Neural progenitor cell (in vitro differentiated cells): ENCODE measurements around the gene HMOX2.

ENCODE experiments used
- EZH2phosphoT487 ChIP-seq: fragments of 200-600 bp; sonication (generic); IDR thresholded peaks from 2 replicates; pipeline ENCODE4 v1.6.1; 2017; ENCODE audit warnings: antibody characterized with exemption
- TF ChIP-seq, protein P1 (sequence below): fragments of 200-600 bp; sonication (generic); IDR thresholded peaks from 2 replicates; pipeline ENCODE4 v1.5.1; 2017; ENCODE audit warnings: antibody characterized with exemption, mild to moderate bottlenecking

DNA sequence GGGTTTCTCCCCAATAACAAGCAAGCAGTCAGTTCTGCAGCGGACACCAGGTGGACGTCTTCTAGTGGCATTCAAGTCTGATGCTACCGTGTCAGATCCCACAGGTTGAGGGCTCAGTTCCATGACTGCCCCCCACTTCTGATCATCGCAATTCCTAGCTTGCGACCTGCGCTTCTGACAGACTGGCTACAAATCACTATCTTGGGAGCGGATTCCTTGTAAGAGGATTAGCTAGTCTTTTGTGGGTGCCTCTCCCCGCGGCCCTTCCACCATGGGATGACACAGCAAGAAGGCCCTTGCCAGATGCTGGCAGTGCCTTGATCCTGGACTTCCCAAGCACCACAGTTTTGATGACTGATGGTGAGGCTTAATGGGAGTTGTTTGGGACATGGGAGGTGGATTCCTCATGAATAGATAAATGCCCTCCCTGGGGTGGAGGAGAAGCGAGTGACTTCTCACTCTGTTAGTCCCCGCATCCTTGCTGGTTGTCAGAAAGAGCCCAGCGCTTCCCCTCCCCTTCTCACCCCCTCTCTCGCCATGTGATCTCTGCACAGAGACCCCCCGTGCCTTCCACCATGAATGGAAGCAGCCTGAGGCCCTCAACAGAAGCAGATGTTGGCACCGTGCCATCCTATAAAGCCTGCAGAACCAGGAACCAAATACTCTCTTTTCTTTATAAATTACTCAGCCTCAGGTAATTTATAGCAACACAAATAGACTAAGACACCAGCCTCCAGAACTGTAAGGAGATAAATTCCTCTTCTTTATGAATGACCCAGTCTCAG is 43.3 kb downstream of the HMOX2 start:
- TF ChIP-seq EZH2phosphoT487 = no peak
- TF ChIP-seq, protein P1, sequence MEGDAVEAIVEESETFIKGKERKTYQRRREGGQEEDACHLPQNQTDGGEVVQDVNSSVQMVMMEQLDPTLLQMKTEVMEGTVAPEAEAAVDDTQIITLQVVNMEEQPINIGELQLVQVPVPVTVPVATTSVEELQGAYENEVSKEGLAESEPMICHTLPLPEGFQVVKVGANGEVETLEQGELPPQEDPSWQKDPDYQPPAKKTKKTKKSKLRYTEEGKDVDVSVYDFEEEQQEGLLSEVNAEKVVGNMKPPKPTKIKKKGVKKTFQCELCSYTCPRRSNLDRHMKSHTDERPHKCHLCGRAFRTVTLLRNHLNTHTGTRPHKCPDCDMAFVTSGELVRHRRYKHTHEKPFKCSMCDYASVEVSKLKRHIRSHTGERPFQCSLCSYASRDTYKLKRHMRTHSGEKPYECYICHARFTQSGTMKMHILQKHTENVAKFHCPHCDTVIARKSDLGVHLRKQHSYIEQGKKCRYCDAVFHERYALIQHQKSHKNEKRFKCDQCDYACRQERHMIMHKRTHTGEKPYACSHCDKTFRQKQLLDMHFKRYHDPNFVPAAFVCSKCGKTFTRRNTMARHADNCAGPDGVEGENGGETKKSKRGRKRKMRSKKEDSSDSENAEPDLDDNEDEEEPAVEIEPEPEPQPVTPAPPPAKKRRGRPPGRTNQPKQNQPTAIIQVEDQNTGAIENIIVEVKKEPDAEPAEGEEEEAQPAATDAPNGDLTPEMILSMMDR = no peak
